ENCODE data around the gene ZC3H12C. TPM values are rescaled to one million over a fixed set of nuclear protein-coding genes. Genes with fewer than 3 reads are reported as not detected.

ZC3H12C gene
- total and polyA plus RNA-seq, 2 of the 4 experiments (the other 2 are of a cell fraction) = 4.2 to 15.8 TPM

DNA sequence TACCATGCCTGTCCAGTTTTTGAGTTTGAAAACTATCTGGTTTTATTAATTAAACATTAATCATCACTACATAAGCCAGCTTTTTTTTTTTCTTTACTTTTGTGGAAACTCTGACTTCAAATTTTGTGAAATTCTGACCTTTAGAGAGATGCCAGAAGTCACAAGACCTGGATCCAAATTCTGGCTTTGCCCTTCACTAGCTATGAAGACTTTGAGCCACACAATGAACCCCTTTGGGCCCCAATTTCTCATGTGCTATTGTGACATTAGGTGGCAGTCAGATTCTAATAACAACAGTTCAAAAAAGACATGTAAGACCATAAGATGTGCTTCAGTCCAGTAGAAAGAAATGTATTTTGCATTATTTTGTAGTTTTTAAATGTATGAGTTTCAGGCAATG lies 60.3 kb downstream of the ZC3H12C start:
- DNase-seq (no peak), ATAC-seq (ENCODE audit: low read depth) (no peak)
- Histone ChIP-seq H3K56ac (ENCODE audit: extremely low read depth, insufficient read depth, low read length) (no peak overlapping the region), H3K9ac (ENCODE audit: low read depth, low read length) (no peak overlapping the region), H3K23ac (ENCODE audit: low read depth, low read length) (no peak overlapping the region), H3K14ac (replicated peaks; ENCODE audit: low read depth, low read length) (no peak overlapping the region), H2BK20ac (ENCODE audit: low read depth, low read length) (no peak overlapping the region), H4K8ac (ENCODE audit: low read depth in 2 of 2, low read length in 2 of 2) (no peak overlapping the region), H3K27ac (ENCODE audit: insufficient read depth, low read length) (no peak overlapping the region), H3K4me2 (ENCODE audit: low read depth, low read length) (no peak overlapping the region), H3K27me3 (ENCODE audit: control insufficient read depth, insufficient read depth, low read length) (no peaks in the 10 kb centered on the region), H3K4me3 (ENCODE audit: insufficient read depth, low read depth, low read length) (no peak overlapping the region), H2AK5ac (ENCODE audit: low read depth, low read length) (no peak overlapping the region), H3K4me1 (ENCODE audit: control insufficient read depth, insufficient read depth, low read length) (peaks cover 2% of the 10 kb centered on the region), H4K20me1 (ENCODE audit: insufficient read depth, low read length) (no peaks in the 10 kb centered on the region), H4K91ac (ENCODE audit: insufficient read depth, low read depth, low read length) (no peak overlapping the region), H2BK15ac (ENCODE audit: low read depth, low read length) (no peak overlapping the region), H2AK9ac (replicated peaks; ENCODE audit: low read depth, low read length, poor library complexity) (no peak overlapping the region), H4K5ac (ENCODE audit: low read depth, low read length) (no peak overlapping the region), H2AFZ (replicated peaks; ENCODE audit: low read length, poor library complexity) (no peak overlapping the region), H3K9me3 (ENCODE audit: control insufficient read depth, insufficient read depth, low read length) (no peaks in the 10 kb centered on the region), H3K18ac (ENCODE audit: low read depth, low read length) (no peak overlapping the region), H3K9me1 (ENCODE audit: insufficient read depth, low read length) (peaks cover 2% of the 10 kb centered on the region; the same call in 1 of the 2 replicates), H2BK5ac (ENCODE audit: low read depth, low read length, poor library complexity, severe bottlenecking) (no peak overlapping the region), H3K36me3 (ENCODE audit: control insufficient read depth, insufficient read depth, low read length) (no peaks in the 10 kb centered on the region; the same call in 1 of the 2 replicates), H3K4ac (ENCODE audit: low read depth, low read length) (no peak overlapping the region), H3K79me1 (ENCODE audit: low read depth in 1 of 2, low read length in 2 of 2) (peaks cover 12 to 39% of the 10 kb centered on the region in 2 experiments), H2BK120ac (ENCODE audit: low read depth, low read length) (no peak overlapping the region)
- TF ChIP-seq, protein P1, sequence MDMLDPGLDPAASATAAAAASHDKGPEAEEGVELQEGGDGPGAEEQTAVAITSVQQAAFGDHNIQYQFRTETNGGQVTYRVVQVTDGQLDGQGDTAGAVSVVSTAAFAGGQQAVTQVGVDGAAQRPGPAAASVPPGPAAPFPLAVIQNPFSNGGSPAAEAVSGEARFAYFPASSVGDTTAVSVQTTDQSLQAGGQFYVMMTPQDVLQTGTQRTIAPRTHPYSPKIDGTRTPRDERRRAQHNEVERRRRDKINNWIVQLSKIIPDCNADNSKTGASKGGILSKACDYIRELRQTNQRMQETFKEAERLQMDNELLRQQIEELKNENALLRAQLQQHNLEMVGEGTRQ (IDR thresholded peaks at IDR 0.05; ENCODE audit: low read depth, low read length) = no peak
- TF ChIP-seq CEBPB (IDR thresholded peaks at IDR 0.05; ENCODE audit: low read depth, low read length) (no peak), MAZ (IDR thresholded peaks at IDR 0.05; ENCODE audit: borderline replicate concordance, low read depth, low read length) (no peak), NFE2L2 (IDR thresholded peaks at IDR 0.05; ENCODE audit: low read depth, low read length) (no peak), CHD1 (IDR thresholded peaks at IDR 0.05; ENCODE audit: low read depth, low read length) (no peak), FOS (IDR thresholded peaks at IDR 0.05; ENCODE audit: low read depth, low read length) (no peak), MAFK (IDR thresholded peaks at IDR 0.05; ENCODE audit: low read depth, low read length) (no peak), BHLHE40 (IDR thresholded peaks at IDR 0.05; ENCODE audit: low read depth, low read length) (no peak), POLR2A (IDR thresholded peaks at IDR 0.05; ENCODE audit: low read depth, low read length) (no peak), SMC3 (IDR thresholded peaks at IDR 0.05; ENCODE audit: low read depth, low read length) (no peak), RAD21 (IDR thresholded peaks at IDR 0.05; ENCODE audit: low read length) (no peak)
- TF ChIP-seq, protein P2, sequence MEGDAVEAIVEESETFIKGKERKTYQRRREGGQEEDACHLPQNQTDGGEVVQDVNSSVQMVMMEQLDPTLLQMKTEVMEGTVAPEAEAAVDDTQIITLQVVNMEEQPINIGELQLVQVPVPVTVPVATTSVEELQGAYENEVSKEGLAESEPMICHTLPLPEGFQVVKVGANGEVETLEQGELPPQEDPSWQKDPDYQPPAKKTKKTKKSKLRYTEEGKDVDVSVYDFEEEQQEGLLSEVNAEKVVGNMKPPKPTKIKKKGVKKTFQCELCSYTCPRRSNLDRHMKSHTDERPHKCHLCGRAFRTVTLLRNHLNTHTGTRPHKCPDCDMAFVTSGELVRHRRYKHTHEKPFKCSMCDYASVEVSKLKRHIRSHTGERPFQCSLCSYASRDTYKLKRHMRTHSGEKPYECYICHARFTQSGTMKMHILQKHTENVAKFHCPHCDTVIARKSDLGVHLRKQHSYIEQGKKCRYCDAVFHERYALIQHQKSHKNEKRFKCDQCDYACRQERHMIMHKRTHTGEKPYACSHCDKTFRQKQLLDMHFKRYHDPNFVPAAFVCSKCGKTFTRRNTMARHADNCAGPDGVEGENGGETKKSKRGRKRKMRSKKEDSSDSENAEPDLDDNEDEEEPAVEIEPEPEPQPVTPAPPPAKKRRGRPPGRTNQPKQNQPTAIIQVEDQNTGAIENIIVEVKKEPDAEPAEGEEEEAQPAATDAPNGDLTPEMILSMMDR (conservative IDR thresholded peaks at IDR 0.05; ENCODE audit: low read depth, low read length) = no peak
- in situ Hi-C loops (cut with MboI; ENCODE audit: low sequenced_read_pairs) = no loop called here
- no TSS peak for BruUV-seq (replicated peaks)
- ChIA-PET POLR2A (ENCODE audit: unreplicated experiment) (no interaction called here), CTCF (no interaction called here)
- dilution Hi-C loops (cut with HindIII; ENCODE audit: low sequenced_read_pairs, unreplicated experiment) = no loop called here
- intact Hi-C loops (cut with micrococcal nuclease) = no loop called here

Data from IMR-90 (cell line).